GM19452 (cell line): Measurements from ENCODE around the gene SVIL.
"Not testable (repeated sequence)": the region's sequence is repeated elsewhere in the genome, so short reads cannot be mapped to it uniquely, and the experiment has no call there.

Experiments used
- ATAC-seq: cut with Tn5 transposase; IDR thresholded peaks from one replicate; pipeline ENCODE4 v1.9.1; 2021; ENCODE audit not compliant: unreplicated experiment

Gene SVIL

GRCh38 chr10:29522918-29523317 lies 111.9 kb downstream of the SVIL start:
- ATAC-seq: no peak

GRCh38 chr10:29522061-29522855 lies 112.5 kb downstream of the SVIL start:
- no peak for ATAC-seq

- ATAC-seq: no peak
Observed at GRCh38 chr10:29519659-29520058, 115.1 kb downstream of the SVIL start.

DNA sequence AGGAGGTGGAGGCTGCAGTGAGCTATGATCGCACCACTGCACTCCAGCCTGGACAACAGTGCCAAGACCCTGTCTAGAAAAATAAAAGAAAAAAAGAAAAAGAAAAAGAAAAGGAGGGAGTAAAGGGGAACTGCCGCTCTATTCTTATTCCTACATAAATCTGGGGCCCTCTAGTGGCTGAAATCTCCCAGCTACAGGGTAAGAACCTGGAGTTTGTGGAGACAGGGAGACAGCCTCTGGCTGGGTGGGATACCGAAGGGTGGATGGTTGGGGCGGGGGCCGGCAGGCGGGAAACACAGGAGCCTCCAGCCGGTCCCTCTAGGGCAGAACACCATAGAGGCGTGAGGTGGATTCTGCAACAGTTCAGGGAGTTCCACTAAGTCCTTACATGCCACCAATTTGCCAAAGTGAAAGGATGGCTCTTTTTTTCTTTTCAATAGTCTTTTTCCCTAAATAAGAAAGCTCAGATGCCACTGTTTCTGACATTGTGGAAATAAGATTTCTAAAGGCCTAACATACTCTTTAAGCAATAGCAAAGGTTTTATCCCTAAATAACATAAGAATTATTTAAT lies 117.3 kb downstream of the SVIL start:
- no peak for ATAC-seq

DNA sequence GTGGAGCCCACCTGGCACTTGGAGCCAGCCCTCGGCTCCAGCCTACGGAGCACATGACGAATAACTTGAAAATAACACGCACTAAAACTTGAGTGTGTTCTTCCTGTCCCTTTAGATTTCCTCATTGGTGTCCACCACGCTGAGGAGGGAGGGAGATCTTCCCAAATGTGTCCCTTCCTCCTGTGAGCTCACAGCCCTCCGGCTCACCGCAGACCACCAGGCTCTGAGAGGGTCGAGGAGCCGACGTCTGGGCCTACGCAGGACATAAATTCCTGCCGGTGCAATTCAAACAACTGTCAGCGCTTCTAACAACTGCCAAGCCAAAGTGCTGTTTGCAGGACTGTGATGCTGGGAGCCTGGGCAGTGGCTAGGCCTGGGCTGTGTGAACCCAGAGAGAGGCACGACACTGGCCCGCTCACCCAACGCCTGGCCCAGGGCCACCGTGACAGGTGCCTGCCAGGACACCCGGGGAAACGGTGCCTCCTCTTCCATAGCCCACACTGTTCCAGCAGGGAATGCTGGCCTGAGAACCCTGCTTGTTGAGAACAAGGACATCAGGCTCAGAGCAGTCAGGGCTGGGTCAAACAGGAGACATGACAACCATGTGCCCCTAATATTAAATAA lies 118.3 kb downstream of the SVIL start:
- not testable (repeated sequence) for ATAC-seq

- ATAC-seq: not testable (repeated sequence)
Observed at GRCh38 chr10:29515879-29516278, 118.9 kb downstream of the SVIL start.

- not testable (repeated sequence) for ATAC-seq
Observed at GRCh38 chr10:29515104-29515503, 119.7 kb downstream of the SVIL start.

- no peak for ATAC-seq
Observed at GRCh38 chr10:29514306-29514705, 120.5 kb downstream of the SVIL start.

DNA sequence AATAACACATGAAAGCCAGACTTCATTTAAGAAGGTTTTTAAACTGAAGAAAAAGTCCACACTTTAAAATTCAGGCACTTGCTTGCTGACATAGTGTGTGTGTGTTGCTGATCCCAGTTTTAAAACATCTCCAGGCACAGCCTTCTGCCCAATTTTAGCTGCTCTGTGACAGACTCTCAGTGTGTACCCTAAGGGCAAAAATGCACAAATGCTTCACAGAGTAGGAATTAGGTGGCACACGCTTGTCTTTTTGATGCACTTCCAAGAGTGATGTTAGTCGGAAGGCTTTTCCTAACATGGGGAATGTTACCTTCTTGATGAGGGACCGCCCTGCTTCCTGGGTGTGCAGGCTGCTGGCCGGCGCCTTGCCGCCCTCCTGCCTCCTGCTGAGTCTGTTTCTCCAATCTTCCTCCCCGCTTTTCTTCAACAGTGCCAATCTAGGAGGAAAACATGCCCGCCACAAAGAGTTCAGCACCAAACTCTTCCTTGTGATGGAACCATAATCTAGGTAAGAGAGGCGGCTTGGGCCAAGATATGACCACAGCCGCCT lies 122.3 kb downstream of the SVIL start:
- ATAC-seq: no peak

GRCh38 chr10:29511806-29512205 lies 123.0 kb downstream of the SVIL start:
- not testable (repeated sequence) for ATAC-seq

- not testable (repeated sequence) for ATAC-seq
Observed at GRCh38 chr10:29510483-29511157, 124.2 kb downstream of the SVIL start.

DNA sequence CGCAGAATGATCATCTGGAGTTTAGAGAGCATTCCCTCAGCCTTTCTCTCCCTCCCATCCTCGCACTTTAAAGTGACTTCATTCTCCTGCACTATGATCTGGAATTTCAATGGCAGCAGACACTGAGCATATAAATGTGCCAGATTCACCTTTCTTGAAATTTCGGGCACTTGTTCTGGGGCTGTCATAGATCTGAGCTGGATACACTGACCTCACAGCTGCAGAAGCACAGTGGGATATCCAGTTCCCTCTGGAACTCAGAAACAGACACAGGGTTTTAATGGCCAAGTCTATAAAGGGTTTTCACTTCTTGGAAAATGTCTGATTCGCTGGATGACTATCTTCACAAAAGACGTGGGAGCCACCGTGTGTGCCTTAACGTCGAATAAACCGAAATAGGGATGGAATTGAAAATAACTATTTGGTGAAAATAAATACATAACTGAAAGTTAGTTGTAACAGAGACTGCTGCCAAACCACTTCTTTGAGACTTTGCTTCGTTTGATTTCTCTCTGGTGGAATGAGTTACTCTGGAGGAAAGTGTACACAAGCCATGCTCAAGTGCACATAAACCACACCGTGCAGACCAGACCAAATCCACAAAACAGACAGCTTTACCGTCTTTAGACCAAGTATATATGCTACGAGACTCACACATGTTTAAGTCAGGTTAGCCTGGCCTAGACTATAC lies 126.1 kb downstream of the SVIL start:
- no peak for ATAC-seq

DNA sequence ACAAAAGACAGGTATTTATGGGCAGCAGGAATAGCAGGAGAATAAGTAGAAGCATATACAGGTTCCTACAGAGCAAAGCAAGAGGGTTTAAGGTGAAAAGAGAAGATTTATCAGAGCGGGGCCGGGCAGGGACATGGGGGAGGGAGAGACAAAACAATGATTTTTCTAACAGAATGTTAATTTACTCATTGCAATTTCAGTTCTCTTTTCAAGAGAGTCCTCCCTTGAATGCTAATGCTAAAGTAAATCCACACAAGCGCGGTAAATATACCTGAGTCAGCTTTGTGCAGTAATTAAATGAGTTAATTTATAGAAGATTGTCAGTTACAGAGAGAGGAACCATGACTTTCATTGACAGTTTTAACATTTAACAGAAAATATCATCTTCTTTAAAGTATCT lies 127.0 kb downstream of the SVIL start:
- not testable (repeated sequence) for ATAC-seq

GRCh38 chr10:29506324-29506921 lies 128.3 kb downstream of the SVIL start:
- ATAC-seq: not testable (repeated sequence)

GRCh38 chr10:29502351-29502750 lies 132.4 kb downstream of the SVIL start:
- no peak for ATAC-seq

- no peak for ATAC-seq
Observed at GRCh38 chr10:29501692-29502091, 133.1 kb downstream of the SVIL start.

- ATAC-seq: no peak
Observed at GRCh38 chr10:29499993-29500537, 134.7 kb downstream of the SVIL start.

- no peak for ATAC-seq
Observed at GRCh38 chr10:29496341-29497162, 138.2 kb downstream of the SVIL start.

- ATAC-seq: no peak
Observed at GRCh38 chr10:29495366-29495765, 139.4 kb downstream of the SVIL start.
